GM21367 (cell line): Measurements from ENCODE around the gene PYHIN1.

Experiments
- ATAC-seq: cut with Tn5 transposase; IDR thresholded peaks from one replicate; pipeline ENCODE4 v1.9.1; 2021; ENCODE audit not compliant: unreplicated experiment

PYHIN1 gene

GRCh38 chr1:159011751-159012150 is 80.4 kb downstream of the PYHIN1 start:
- ATAC-seq, result no peak

DNA sequence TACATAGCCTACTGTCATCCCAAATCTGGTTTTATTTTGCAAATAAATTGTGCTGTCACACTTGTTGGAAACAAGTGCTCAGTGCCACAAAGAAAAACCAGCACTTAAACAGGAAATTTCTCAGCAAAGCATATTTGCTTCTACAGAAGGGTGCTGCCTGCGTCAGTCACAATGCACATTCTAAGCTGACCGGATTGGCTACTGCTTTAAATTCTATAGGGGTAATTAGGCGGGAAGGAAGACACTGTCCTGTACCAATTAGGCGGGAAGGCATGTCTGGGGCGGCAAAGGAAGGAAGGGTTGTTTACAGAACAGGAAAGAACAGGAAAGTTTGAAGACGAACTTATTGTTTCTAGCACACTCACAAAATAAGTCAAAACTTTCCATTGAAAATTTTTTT is 81.1 kb downstream of the PYHIN1 start:
- peak; percentile 21 for ATAC-seq

- ATAC-seq, result no peak
These were observed 82.7 kb downstream of the PYHIN1 start for GRCh38 chr1:159014003-159014571.

- no peak for ATAC-seq
These were observed 83.5 kb downstream of the PYHIN1 start for GRCh38 chr1:159014851-159015250.

DNA sequence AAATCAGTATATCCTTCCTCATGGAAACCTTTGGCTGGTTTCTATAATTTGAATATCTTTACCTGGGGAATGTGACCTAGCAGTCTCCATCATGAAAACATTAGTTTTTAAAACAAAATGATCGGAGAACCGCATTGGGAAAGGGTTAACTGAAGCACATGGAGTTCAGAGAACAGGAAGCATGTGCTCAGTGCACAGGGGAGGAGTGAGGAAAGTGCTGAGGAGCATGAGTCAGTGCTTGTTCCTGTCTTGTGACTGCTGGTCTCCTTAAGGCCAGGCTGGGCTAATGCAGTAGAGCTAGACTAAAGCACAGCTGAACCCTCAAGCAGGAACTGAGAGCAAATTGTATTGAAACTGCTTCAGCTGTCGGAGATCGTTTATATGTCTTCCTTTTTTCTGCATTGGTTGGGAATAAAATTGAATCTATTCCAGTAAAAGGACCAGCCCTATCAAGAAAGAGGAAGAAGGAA is 84.1 kb downstream of the PYHIN1 start:
- ATAC-seq, result peak; percentile 94

DNA sequence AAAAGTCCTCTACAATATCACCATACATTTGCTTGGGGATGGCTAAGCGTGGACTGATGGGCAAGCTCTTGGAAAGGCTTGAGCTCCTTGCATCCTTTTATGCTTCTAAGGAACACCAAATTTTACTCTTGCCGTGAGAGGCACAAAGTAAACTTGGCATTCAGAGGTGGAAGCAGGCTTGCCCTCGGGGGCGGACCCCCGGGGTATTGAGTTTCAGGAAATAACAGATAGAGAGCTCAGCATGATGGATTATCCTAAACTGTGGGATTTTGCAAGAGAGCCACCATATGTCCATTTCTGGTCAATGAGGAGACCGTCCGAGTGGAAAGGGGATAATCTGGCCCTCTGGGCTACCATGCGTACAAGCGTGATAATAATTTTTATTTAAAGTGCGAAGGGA is 92.4 kb downstream of the PYHIN1 start:
- no peak for ATAC-seq

DNA sequence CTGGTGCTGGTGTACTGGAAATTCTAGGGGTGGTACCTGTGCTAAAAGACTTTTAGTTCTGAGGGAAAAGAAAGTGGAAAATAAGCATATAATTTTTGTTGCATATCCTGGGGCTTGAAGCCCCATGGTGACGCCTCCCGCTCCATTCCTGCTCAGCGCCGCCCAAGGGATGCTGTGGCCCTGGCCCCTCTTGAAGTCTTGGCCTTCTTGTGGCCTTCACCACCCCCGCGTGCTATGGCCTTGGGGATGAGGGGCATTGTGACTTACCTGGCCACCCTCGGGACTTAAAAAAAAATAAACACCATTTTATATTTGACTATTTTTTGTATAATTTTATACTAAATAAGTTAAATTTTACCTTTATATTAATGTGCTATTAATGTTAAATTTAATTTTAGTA is 93.7 kb downstream of the PYHIN1 start:
- ATAC-seq, result no peak
